OCI-LY7 (cell line): Measurements from ENCODE around the gene ARHGAP26. TPM values are rescaled to one million over a fixed set of nuclear protein-coding genes. Genes with fewer than 3 reads are reported as not detected.

Experiments
- BruUV-seq: library from RNA; stranded (reverse); fragments of 400-500 nt; replicated peaks from 2 replicates; lab custom pipeline; 2021; lab: Mats Ljungman, UMichigan
- CTCF ChIA-PET: fragments of 300-600 bp; sonication (Branson Sonifier 250); formaldehyde crosslinking; loops from one replicate; lab custom pipeline; 2022; ENCODE audit warnings: antibody characterized with exemption; ENCODE audit not compliant: unreplicated experiment; lab: Charles Lee
- POLR2A ChIA-PET: fragments of 300-600 bp; sonication (Branson Sonifier 250); formaldehyde crosslinking; loops from one replicate; lab custom pipeline; 2022; ENCODE audit warnings: antibody characterized with exemption; lab: Charles Lee
- DNase-seq: peaks from one replicate; pipeline ENCODE4 v3.0.0-alpha.2; 2015; ENCODE audit warnings: low spot score
- H2AFZ ChIP-seq: fragments of 200-600 bp; sonication (generic), shearing (Covaris generic); 2 replicates; pipeline ENCODE4 v1.6.1; 2014; ENCODE audit warnings: mild to moderate bottlenecking, antibody characterized with exemption, low read length, moderate library complexity
- H3K27ac ChIP-seq: fragments of 200-600 bp; sonication (generic); 2 replicates; pipeline ENCODE4 v1.5.1; 2014; ENCODE audit warnings: mixed run types, low read depth, mild to moderate bottlenecking, moderate library complexity, low read length, inconsistent platforms; ENCODE audit not compliant: poor library complexity, severe bottlenecking
- H3K36me3 ChIP-seq: fragments of 200-600 bp; sonication (generic); 2 replicates; pipeline ENCODE4 v1.6.1; 2014; ENCODE audit warnings: mild to moderate bottlenecking, antibody characterized with exemption, low read length, moderate library complexity, mixed read lengths; ENCODE audit not compliant: insufficient read depth
- H3K4me1 ChIP-seq: fragments of 200-600 bp; sonication (generic); 2 replicates; pipeline ENCODE4 v1.5.1; 2014; ENCODE audit warnings: mild to moderate bottlenecking, low read length; ENCODE audit not compliant: insufficient read depth, poor library complexity, severe bottlenecking
- H3K4me2 ChIP-seq: fragments of 200-600 bp; sonication (generic); 2 replicates; pipeline ENCODE4 v1.6.1; 2014; ENCODE audit warnings: mild to moderate bottlenecking, low read length
- H3K4me3 ChIP-seq: fragments of 200-600 bp; sonication (generic); 2 replicates; pipeline ENCODE4 v1.5.1; 2014; ENCODE audit warnings: mild to moderate bottlenecking, low read depth, low read length; ENCODE audit not compliant: poor library complexity, severe bottlenecking
- H3K79me2 ChIP-seq: fragments of 200-600 bp; sonication (generic); 2 replicates; pipeline ENCODE4 v1.6.1; 2016; ENCODE audit warnings: low read depth, mild to moderate bottlenecking, low read length, moderate library complexity, mixed read lengths; ENCODE audit not compliant: insufficient read depth
- H3K9me2 ChIP-seq: fragments of 200-600 bp; sonication (generic); 2 replicates; pipeline ENCODE4 v1.6.1; 2016; ENCODE audit warnings: mild to moderate bottlenecking, low read length, mixed read lengths; ENCODE audit not compliant: insufficient read depth
- H3K9me3 ChIP-seq: fragments of 200-600 bp; sonication (generic); 2 replicates; pipeline ENCODE4 v1.6.1; 2014; ENCODE audit warnings: mild to moderate bottlenecking, mixed run types, low read length, mixed read lengths
- H4K20me1 ChIP-seq: fragments of 200-600 bp; sonication (generic); 2 replicates; pipeline ENCODE4 v1.6.1; 2014; ENCODE audit warnings: mild to moderate bottlenecking, antibody characterized with exemption, low read length, moderate library complexity, mixed read lengths; ENCODE audit not compliant: insufficient read depth
- EZH2phosphoT487 ChIP-seq: fragments of 200-600 bp; sonication (generic); IDR thresholded peaks from 2 replicates; pipeline ENCODE4 v1.6.1; 2018; ENCODE audit warnings: low read depth, borderline replicate concordance, mild to moderate bottlenecking, mixed run types, antibody characterized with exemption, low read length, moderate library complexity, mixed read lengths
- intact Hi-C: fragments of 100-400 bp; cut with micrococcal nuclease; formaldehyde crosslinking; loops from one replicate; pipeline ENCODE4 v1.10.0; 2022; ENCODE audit not compliant: unreplicated experiment
- total RNA-seq, 2 experiments: library from RNA; depleted of rRNA in 1 of 2; stranded (reverse); fragments of >200 nt in 1 of 2; shearing (Covaris generic) in 1 of 2; gene quantifications; 2 replicates each; pipeline ENCODE4 v1.2.3, GENCODE V29; 2014 to 2022
- TF ChIP-seq, protein P1 (sequence below): fragments of 200-600 bp; sonication (generic); conservative IDR thresholded peaks from 2 replicates; pipeline ENCODE4 v1.5.1; 2014; ENCODE audit warnings: mild to moderate bottlenecking, antibody characterized with exemption, low read length, moderate library complexity, mixed read lengths

ARHGAP26 gene
- total RNA-seq, 2 experiments from 2014 or later: 7.0 to 19.1 TPM

DNA sequence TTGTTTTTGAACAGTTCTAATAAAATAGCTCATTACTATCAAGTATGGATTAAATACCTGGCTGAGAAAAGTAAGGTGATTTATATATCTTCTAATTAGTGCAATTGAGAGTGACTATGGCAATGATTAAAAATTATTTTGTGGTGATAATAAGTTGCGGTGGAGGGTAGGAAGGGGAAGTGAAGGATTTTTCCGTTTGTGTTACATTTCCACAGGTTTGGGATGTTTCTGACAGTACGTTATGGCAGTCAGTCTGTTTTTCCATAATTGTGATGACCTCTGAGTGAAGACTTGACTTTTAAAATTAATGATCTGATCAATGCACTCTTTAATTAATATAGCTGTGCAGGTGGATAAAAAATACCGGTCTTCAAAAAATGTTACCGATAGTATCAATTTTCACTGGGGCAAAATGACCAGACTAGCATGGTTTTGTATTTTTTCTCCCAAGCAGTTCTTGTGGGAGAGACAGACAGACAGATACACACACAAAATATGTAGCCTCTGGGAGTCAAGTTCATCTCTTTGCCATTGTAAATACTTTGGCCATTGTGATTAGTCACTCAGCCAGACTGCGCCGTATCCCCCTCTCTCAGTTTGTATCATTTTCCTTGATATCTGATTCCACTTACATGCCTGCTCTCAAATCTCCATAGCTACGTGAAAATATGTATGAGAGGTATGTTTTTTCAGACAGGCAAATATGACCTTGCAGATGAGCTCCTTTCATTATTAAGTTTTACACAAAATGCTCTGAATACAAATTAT is 60.2 kb downstream of the ARHGAP26 start:
- Histone ChIP-seq H4K20me1 (no peaks in the 10 kb centered on the region), H3K79me2 (no peaks in the 10 kb centered on the region), H3K9me3 (no peaks in the 10 kb centered on the region), H2AFZ (no peak overlapping the region), H3K9me2 (no peaks in the 10 kb centered on the region), H3K4me2 (no peak overlapping the region), H3K4me3 (no peak overlapping the region), H3K27ac (no peak overlapping the region), H3K4me1 (no peaks in the 10 kb centered on the region), H3K36me3 (no peaks in the 10 kb centered on the region)
- CTCF ChIA-PET: no interaction called here
- no peak for DNase-seq
- TF ChIP-seq EZH2phosphoT487: no peak
- TF ChIP-seq, protein P1, sequence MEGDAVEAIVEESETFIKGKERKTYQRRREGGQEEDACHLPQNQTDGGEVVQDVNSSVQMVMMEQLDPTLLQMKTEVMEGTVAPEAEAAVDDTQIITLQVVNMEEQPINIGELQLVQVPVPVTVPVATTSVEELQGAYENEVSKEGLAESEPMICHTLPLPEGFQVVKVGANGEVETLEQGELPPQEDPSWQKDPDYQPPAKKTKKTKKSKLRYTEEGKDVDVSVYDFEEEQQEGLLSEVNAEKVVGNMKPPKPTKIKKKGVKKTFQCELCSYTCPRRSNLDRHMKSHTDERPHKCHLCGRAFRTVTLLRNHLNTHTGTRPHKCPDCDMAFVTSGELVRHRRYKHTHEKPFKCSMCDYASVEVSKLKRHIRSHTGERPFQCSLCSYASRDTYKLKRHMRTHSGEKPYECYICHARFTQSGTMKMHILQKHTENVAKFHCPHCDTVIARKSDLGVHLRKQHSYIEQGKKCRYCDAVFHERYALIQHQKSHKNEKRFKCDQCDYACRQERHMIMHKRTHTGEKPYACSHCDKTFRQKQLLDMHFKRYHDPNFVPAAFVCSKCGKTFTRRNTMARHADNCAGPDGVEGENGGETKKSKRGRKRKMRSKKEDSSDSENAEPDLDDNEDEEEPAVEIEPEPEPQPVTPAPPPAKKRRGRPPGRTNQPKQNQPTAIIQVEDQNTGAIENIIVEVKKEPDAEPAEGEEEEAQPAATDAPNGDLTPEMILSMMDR: no peak
- POLR2A ChIA-PET: interaction anchor here (0.6 to 1.2 kb wide), 4 partner anchors 9 to 184 kb away, joined by 3 to 8 read pairs (median 4); no protein-coding TSS in a partner anchor
- intact Hi-C loops: no loop called here
- BruUV-seq: no TSS peak

DNA sequence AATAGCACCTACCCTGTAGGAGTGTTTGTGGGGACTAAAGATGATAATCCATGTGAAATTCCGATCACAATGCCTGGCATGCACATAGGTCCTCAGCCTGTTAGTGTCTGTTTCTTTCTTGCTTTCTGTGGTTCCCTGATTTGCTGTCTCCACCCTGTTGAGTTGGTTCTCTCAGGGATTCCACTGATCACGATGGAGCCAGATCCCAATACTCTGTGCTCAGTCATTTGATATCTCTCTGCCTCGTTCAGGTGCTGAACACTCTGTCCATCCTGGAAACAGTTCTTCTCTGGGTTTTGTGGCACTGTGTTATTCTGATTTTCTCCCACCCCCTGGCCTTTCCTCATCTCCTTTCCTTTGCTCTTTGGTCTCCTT is 60.8 kb downstream of the ARHGAP26 start:
- ChIA-PET CTCF (no interaction called here), POLR2A (interaction anchor here (0.6 to 1.0 kb wide), 2 partner anchors 10 to 185 kb away, joined by 5 to 8 read pairs; no protein-coding TSS in a partner anchor)
- no peaks in the 10 kb centered on the region for H3K9me3 ChIP-seq
- no peak for DNase-seq
- H4K20me1 ChIP-seq: no peaks in the 10 kb centered on the region
- no peaks in the 10 kb centered on the region for H3K79me2 ChIP-seq
- no peaks in the 10 kb centered on the region for H3K36me3 ChIP-seq
- no peaks in the 10 kb centered on the region for H3K9me2 ChIP-seq
- H3K4me1 ChIP-seq: no peaks in the 10 kb centered on the region
- H3K4me2 ChIP-seq: no peak overlapping the region
- no TSS peak for BruUV-seq
- H2AFZ ChIP-seq: no peak overlapping the region
- intact Hi-C loops: no loop called here
- no peak overlapping the region for H3K4me3 ChIP-seq
- TF ChIP-seq, protein P1: no peak
- H3K27ac ChIP-seq: no peak overlapping the region

DNA sequence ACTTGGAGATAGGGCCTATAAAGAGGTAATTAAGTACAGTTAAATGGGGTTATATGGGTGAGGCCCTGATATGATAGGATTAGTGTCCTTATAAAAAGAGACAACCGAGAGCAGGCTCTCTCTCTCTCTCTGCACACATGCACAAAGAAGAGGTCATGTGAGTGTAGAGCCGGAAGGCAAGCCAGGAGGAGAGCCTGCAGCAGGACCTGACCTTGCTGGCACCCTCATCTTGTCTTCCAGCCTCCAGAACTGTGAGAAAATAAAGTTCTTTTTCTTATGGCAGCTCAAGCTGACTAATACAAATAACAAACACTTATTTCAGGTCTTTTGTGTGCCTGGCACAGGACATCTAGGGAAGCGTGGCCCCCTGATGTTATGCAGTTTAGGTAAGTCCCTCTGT is 62.1 kb downstream of the ARHGAP26 start:
- no peak overlapping the region for H3K27ac ChIP-seq
- intact Hi-C loops: no loop called here
- H3K9me3 ChIP-seq: no peaks in the 10 kb centered on the region
- ChIA-PET POLR2A (interaction anchor here (1.1 to 1.5 kb wide), 2 partner anchors 10 to 62 kb away, joined by 6 read pairs; partner anchors contain the start of gene ARHGAP26), CTCF (no interaction called here)
- no TSS peak for BruUV-seq
- TF ChIP-seq EZH2phosphoT487: no peak
- TF ChIP-seq, protein P1: no peak
- H2AFZ ChIP-seq: no peak overlapping the region
- DNase-seq: no peak
- no peaks in the 10 kb centered on the region for H3K36me3 ChIP-seq
- H3K4me1 ChIP-seq: no peaks in the 10 kb centered on the region
- no peak overlapping the region for H3K4me2 ChIP-seq
- no peaks in the 10 kb centered on the region for H3K9me2 ChIP-seq
- no peaks in the 10 kb centered on the region for H4K20me1 ChIP-seq
- no peaks in the 10 kb centered on the region for H3K79me2 ChIP-seq
- H3K4me3 ChIP-seq: no peak overlapping the region
